Omental fat pad (tissue), 4 donors: ENCODE measurements around the gene GGA2. TPM values are rescaled to one million over a fixed set of nuclear protein-coding genes. Genes with fewer than 3 reads are reported as not detected.

Experiments
- ATAC-seq: fragments of 150-250 bp; one replicate; pipeline ENCODE4 v1.9.1; 2016; ENCODE audit warnings: mild to moderate bottlenecking, moderate library complexity; ENCODE audit not compliant: low FRiP score
- DNase-seq: peaks from one replicate; pipeline ENCODE4 v3.0.0-alpha.2; 2019; ENCODE audit warnings: low spot score
- total RNA-seq, 4 donors: library from RNA; depleted of rRNA; stranded (reverse); fragments of >200 nt; gene quantifications; one replicate each; pipeline ENCODE4 v1.1.0, GENCODE V29; 2016
- TF ChIP-seq, protein P1 (sequence below), 3 donors: fragments of 450-650 bp; IDR thresholded peaks; one replicate each; pipeline ENCODE4 v1.5.1; 2016 to 2017; ENCODE audit warnings: antibody characterized with exemption in 3 of 3, mild to moderate bottlenecking in 3 of 3, moderate library complexity in 2 of 3

GGA2 gene
- total RNA-seq, 4 donors from 2014 or later = 35.5 to 59.3 (median 40.8) TPM

GRCh38 chr16:23434380-23434779 is 75.9 kb downstream of the GGA2 start:
- TF ChIP-seq, protein P1, sequence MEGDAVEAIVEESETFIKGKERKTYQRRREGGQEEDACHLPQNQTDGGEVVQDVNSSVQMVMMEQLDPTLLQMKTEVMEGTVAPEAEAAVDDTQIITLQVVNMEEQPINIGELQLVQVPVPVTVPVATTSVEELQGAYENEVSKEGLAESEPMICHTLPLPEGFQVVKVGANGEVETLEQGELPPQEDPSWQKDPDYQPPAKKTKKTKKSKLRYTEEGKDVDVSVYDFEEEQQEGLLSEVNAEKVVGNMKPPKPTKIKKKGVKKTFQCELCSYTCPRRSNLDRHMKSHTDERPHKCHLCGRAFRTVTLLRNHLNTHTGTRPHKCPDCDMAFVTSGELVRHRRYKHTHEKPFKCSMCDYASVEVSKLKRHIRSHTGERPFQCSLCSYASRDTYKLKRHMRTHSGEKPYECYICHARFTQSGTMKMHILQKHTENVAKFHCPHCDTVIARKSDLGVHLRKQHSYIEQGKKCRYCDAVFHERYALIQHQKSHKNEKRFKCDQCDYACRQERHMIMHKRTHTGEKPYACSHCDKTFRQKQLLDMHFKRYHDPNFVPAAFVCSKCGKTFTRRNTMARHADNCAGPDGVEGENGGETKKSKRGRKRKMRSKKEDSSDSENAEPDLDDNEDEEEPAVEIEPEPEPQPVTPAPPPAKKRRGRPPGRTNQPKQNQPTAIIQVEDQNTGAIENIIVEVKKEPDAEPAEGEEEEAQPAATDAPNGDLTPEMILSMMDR (IDR thresholded peaks at IDR 0.05) = peak in 1 of 3 donors; percentile 54
- no peak for ATAC-seq
- no peak for DNase-seq

DNA sequence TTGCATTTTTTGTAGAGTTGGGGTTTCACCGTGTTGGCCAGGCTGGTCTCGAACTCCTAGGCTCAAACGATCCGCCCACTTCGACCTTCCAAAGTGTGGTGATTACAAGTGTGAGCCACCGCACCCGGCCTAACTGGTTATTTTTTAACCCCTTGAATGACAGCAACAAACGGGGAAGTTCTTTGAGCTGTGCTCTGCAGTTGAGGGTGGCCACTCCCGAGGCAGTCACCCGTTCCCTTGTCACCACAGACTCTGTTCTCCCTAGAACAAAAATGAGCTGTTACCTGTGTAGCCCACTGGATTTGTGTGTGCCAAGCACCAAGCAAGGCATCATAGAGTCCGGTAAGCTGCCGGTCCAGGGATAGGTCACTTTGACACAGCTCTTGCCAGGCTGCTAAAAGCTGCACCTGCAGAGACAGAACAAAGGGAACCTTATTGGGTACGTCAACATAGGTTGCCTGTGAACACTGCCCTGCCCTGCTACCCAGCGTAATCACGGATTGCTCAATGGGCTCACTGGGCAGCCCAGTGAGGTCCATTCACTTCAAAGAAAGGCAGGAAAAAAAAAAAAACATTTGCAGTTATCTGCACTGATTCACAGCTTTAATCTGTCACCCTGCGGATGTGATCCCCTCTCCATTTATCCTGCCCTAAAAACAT is 76.9 kb downstream of the GGA2 start:
- DNase-seq (no peak), ATAC-seq (no peak)
- TF ChIP-seq, protein P1 (IDR thresholded peaks at IDR 0.05) = no peak

DNA sequence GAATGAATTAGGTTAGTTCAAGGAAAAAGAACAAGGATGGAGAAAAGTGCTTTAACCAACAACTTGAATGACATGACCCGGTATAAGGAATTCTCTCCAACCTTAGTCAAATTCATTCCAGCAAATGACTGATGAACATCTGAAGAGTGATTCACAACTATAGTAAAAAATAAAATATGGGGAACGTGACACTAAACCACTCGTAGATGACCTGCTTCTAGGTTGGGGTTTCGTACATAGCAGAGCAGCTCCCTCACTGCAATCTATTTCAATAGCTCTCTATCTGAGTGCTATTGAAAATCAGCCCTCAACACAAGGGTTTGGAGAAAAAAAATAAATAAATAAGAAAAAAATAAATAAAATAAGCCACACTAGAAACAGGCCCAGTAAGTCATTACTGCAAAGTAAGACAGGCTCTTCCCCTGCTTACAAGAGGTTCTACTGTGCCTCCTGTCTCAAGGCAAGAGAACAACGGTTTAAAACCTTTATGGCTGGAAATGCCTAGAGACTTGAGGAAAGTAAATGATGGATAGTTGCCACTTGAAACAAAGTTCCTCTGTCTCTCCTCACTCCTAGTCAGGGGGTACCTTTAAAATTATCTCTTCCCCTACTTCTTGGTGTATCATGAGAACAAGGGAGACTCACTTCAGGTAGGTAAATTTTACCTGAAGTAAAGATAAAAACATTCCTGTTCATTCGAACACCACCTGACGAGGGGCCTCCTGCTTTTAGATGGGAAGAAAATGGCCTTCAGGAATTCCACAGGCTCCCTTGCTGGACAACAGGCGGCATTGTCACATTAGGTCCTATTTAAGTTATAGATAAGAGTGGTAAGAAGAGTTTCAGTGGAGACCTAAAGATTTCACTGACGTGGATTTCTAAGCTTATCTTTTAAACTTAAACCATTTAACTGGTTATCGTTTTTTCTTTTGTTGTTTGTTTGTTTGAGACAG is 77.8 kb downstream of the GGA2 start:
- DNase-seq = no peak
- TF ChIP-seq, protein P1 (IDR thresholded peaks at IDR 0.05) = no peak
- ATAC-seq = no peak

DNA sequence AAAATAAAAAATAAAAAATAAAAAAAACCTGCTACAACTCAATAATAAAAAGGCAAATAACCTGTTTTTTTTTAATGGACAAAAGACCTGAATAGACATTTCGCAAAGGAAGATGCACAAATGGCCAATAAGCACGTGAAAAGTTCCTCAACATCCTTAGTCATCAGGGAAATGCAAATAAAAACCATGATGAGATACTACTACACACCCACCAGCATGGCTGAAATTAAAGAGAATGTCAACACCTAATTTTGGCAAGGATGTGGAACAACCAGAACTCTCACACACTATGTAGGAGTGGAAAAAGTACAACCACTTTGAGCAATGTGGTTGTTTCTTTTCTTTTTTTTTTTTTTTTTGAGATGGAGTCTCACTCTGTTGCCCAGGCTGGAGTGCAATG is 81.9 kb downstream of the GGA2 start:
- ATAC-seq (no peak), DNase-seq (no peak)
- TF ChIP-seq, protein P1 (IDR thresholded peaks at IDR 0.05) = no peak

DNA sequence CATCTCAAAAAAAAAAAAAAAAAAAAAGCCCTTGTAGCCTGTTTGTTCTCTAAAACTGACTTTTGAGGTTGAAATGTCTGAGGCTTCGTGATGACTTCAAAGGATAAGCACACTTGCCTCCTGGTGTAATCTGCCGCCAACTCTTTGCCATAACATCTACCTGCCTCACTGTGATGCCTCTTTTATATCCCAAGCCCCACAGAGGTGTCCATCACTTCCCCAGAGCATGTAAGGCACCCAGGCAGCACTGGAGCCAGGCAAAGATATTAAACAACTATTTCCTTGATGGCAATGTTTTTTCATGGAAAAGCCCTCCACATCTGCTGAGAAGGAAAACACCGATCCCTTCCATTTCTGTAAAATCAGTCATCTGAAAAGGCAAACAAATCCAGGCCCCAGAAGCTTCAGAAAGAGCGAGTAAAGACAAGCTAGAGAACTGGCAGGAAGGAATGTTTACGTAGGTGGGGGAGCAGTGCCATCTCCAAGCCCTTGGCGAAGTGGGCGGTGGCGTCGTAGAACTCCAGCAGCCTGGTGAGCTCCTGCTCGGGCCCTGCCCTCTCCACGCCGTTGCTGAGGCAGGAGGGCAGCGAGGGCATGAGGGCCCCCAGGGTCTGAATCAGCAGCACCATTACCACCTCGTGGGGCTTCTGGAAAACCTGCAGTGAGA is 85.9 kb downstream of the GGA2 start:
- ATAC-seq (no peak), DNase-seq (no peak)
- TF ChIP-seq, protein P1 (IDR thresholded peaks at IDR 0.05) = no peak

- DNase-seq (peak; percentile 38), ATAC-seq (peak; percentile 96)
- TF ChIP-seq, protein P1 (IDR thresholded peaks at IDR 0.05) = no peak
Measured at GRCh38 chr16:23423496-23424049, 86.7 kb downstream of the GGA2 start.
